GM10266 (cell line): ENCODE results near the gene FZD1.

Source experiments
- DNase-seq: peaks from one replicate; pipeline ENCODE4 v3.0.0; 2012; ENCODE audit errors: extremely low spot score
- TF ChIP-seq, protein P1 (sequence below): IDR thresholded peaks from 2 replicates; pipeline ENCODE4 v1.5.1; 2012; ENCODE audit warnings: mild to moderate bottlenecking, low read depth; ENCODE audit not compliant: control insufficient read depth, insufficient read depth; ENCODE audit errors: missing control alignments

The FZD1 gene

GRCh38 chr7:91248996-91249395 lies 15.2 kb upstream of the FZD1 start:
- TF ChIP-seq, protein P1, sequence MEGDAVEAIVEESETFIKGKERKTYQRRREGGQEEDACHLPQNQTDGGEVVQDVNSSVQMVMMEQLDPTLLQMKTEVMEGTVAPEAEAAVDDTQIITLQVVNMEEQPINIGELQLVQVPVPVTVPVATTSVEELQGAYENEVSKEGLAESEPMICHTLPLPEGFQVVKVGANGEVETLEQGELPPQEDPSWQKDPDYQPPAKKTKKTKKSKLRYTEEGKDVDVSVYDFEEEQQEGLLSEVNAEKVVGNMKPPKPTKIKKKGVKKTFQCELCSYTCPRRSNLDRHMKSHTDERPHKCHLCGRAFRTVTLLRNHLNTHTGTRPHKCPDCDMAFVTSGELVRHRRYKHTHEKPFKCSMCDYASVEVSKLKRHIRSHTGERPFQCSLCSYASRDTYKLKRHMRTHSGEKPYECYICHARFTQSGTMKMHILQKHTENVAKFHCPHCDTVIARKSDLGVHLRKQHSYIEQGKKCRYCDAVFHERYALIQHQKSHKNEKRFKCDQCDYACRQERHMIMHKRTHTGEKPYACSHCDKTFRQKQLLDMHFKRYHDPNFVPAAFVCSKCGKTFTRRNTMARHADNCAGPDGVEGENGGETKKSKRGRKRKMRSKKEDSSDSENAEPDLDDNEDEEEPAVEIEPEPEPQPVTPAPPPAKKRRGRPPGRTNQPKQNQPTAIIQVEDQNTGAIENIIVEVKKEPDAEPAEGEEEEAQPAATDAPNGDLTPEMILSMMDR, result no peak
- no peak for DNase-seq

- TF ChIP-seq, protein P1, result no peak
- DNase-seq, result no peak
Observed at GRCh38 chr7:91249506-91250233, 14.6 kb upstream of the FZD1 start.

- no peak for DNase-seq
- TF ChIP-seq, protein P1, result no peak
Observed at GRCh38 chr7:91250706-91251105, 13.5 kb upstream of the FZD1 start.

DNA sequence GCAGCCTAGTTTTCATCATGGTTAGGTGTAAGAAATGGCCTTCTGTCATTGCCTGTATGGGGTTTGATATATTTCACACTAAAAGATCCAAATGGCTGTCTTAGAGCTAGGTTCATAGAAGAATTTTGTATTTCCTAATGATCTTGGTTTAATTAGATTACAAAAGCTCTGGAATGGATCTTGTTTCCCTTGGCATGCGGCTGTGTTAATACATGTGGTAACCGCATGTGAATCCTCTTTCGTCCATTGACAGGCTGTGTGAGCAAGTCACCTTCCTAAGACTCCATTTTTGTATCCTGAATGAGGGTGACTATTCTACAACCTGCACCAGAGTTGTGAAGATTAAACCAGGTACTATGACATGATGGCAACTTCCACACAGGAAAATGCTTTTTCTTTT lies 12.4 kb upstream of the FZD1 start:
- TF ChIP-seq, protein P1, result no peak
- DNase-seq, result no peak

DNA sequence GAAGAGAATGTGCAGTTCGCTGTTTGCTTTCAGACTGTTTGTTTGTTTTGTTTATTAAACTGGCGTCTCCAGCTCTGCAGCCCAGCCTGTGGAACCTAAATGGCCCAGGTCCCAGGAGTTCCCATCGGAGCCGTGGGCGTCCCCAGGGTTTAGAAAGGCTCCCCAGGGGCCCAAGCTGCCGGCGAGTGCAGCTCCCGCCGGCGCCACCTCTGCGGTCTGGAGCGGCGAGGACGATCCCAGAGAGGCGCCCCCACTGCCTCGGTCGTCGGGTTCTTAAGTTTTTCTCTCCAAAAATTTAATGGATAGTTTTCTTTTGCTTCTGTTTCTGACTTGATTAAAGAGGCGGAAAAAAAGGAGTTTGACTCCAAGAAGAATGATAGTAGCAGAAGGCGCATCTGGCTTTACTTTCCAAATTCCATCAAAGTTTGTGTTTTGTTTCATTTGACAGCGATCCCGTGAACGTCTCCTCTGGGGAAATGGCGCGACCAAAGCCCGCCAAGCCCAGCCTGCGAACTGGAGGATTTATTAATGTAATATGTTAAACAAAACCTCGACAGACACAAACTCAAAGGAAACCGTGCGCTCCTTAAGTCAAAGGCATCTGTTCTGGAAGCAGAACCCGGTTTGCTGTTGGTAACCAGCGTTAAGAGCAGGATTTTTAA lies 718 bp upstream of the FZD1 start:
- TF ChIP-seq, protein P1, result no peak
- no peak for DNase-seq

DNA sequence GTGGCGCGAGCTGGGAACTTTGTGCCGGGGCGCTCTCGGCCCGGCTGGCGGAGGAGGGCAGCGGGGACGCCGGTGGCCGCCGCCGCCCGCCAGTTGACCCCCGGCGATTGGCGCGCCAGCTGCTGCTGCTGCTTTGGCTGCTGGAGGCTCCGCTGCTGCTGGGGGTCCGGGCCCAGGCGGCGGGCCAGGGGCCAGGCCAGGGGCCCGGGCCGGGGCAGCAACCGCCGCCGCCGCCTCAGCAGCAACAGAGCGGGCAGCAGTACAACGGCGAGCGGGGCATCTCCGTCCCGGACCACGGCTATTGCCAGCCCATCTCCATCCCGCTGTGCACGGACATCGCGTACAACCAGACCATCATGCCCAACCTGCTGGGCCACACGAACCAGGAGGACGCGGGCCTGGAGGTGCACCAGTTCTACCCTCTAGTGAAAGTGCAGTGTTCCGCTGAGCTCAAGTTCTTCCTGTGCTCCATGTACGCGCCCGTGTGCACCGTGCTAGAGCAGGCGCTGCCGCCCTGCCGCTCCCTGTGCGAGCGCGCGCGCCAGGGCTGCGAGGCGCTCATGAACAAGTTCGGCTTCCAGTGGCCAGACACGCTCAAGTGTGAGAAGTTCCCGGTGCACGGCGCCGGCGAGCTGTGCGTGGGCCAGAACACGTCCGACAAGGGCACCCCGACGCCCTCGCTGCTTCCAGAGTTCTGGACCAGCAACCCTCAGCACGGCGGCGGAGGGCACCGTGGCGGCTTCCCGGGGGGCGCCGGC lies 870 bp downstream of the FZD1 start:
- TF ChIP-seq, protein P1, result no peak
- peak; percentile 51 for DNase-seq
